SK-N-MC (cell line): Measurements from ENCODE around the gene SMAD4.

Experiments used
- EZH2 ChIP-seq: fragments of 200-600 bp; sonication (generic); IDR thresholded peaks from one replicate; pipeline ENCODE4 v1.6.1; 2017; ENCODE audit warnings: antibody characterized with exemption
- POLR2AphosphoS5 ChIP-seq: IDR thresholded peaks from 2 replicates; pipeline ENCODE4 v1.6.1; 2012; ENCODE audit warnings: mild to moderate bottlenecking, low read depth, low read length, borderline replicate concordance

GRCh38 chr18:51132256-51132935 is 102.4 kb downstream of the SMAD4 start:
- TF ChIP-seq POLR2AphosphoS5 (no peak), EZH2 (no peak)
